ENCODE data around the gene FRMPD4. TPM values are rescaled to one million over a fixed set of nuclear protein-coding genes. Genes with fewer than 3 reads are reported as not detected.

Gene FRMPD4
- total RNA-seq, 1 experiment from 2014 or later = 0.24 TPM

DNA sequence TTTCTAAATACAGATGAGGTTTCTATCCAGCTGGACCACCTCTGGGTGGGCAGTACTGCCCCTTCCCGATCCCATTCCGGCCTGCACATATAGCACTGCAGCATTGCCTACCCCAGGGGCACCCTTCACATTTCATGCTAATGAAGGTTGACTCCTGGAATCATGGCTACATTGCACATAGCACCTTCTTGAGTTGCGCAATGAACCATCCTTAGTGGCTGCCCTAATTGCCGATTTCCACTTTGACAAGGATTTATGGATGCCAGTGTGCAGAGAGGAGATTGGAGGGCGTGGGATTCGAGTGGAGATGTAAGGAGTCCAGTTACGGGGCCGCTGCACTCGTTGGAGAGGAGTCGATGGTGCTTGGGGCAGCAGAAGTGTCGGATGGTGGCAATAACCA lies 229.0 kb downstream of the FRMPD4 start:
- Histone ChIP-seq H4K20me1 (ENCODE audit: control insufficient read depth, insufficient read depth, insufficient read length) (no peaks in the 10 kb centered on the region), H2BK12ac (ENCODE audit: insufficient read length, low read depth, low read length) (no peak overlapping the region), H3K18ac (ENCODE audit: insufficient read length, low read depth, low read length) (no peak overlapping the region), H2BK120ac (ENCODE audit: low read depth, low read length, poor library complexity, severe bottlenecking) (no peak overlapping the region), H3K4me1 (ENCODE audit: insufficient read depth, low read length) (peaks cover under 1% of the 10 kb centered on the region; the same call in 1 of the 2 replicates), H3K4ac (ENCODE audit: low read depth, low read length) (no peak overlapping the region), H3K56ac (ENCODE audit: insufficient read length, low read depth, low read length) (no peak overlapping the region), H4K91ac (ENCODE audit: insufficient read length, low read depth, low read length) (no peak overlapping the region), H2BK5ac (ENCODE audit: insufficient read length, low read length) (no peak overlapping the region), H3K23me2 (ENCODE audit: insufficient read length, low read depth, low read length, poor library complexity, severe bottlenecking) (no peaks in the 10 kb centered on the region), H2AK5ac (ENCODE audit: insufficient read length, low read length) (no peak overlapping the region), H3T11ph (ENCODE audit: low read length) (no peak overlapping the region), H3K14ac (ENCODE audit: insufficient read depth, low read length) (no peak overlapping the region), H4K5ac (ENCODE audit: insufficient read length, low read depth, low read length) (no peak overlapping the region), H3K9ac (ENCODE audit: extremely low read depth, insufficient read length, low read length) (no peak overlapping the region), H3K79me1 (ENCODE audit: insufficient read depth, low read depth, low read length, poor library complexity, severe bottlenecking) (no peaks in the 10 kb centered on the region), H2BK15ac (ENCODE audit: low read depth, low read length) (no peak overlapping the region), H2BK20ac (ENCODE audit: low read depth, low read length, poor library complexity, severe bottlenecking) (no peak overlapping the region), H3K27me3 (ENCODE audit: insufficient read depth, low read length) (no peaks in the 10 kb centered on the region), H4K8ac (replicated peaks; ENCODE audit: insufficient read length, low read depth, low read length) (no peak overlapping the region), H2AFZ (ENCODE audit: low read length) (no peak overlapping the region), H3K79me2 (ENCODE audit: insufficient read depth, low read length) (no peaks in the 10 kb centered on the region), H3K9me3 (ENCODE audit: control insufficient read depth, low read depth, low read length) (no peaks in the 10 kb centered on the region), H3K27ac (ENCODE audit: insufficient read length, low read depth, low read length) (no peak overlapping the region), H3K23ac (ENCODE audit: insufficient read length, low read depth, low read length) (no peak overlapping the region), H3K4me2 (ENCODE audit: insufficient read depth, insufficient read length, low read length) (no peak overlapping the region)
- H3K27ac Mint-ChIP-seq = no peak overlapping the region
- H3K9me3 Mint-ChIP-seq = peaks cover 61 to 66% of the 10 kb centered on the region in 2 experiments
- H3K36me3 Mint-ChIP-seq (ENCODE audit: insufficient read depth in 1 of 3, low read depth in 3 of 3) = peaks cover 0 to 3% (median 0%) of the 10 kb centered on the region in 3 experiments; a peak in 2 of 7 replicates
- no peaks in the 10 kb centered on the region for H3K4me1 Mint-ChIP-seq
- H3K27me3 Mint-ChIP-seq (ENCODE audit: low read depth) = no peaks in the 10 kb centered on the region
- WGBS (ENCODE audit: extremely low coverage, insufficient read length, low lambda C conversion rate) = no CpG with 5 or more reads among the region's 11 CpGs
- no peak for DNase-seq
- TF ChIP-seq, protein P1, sequence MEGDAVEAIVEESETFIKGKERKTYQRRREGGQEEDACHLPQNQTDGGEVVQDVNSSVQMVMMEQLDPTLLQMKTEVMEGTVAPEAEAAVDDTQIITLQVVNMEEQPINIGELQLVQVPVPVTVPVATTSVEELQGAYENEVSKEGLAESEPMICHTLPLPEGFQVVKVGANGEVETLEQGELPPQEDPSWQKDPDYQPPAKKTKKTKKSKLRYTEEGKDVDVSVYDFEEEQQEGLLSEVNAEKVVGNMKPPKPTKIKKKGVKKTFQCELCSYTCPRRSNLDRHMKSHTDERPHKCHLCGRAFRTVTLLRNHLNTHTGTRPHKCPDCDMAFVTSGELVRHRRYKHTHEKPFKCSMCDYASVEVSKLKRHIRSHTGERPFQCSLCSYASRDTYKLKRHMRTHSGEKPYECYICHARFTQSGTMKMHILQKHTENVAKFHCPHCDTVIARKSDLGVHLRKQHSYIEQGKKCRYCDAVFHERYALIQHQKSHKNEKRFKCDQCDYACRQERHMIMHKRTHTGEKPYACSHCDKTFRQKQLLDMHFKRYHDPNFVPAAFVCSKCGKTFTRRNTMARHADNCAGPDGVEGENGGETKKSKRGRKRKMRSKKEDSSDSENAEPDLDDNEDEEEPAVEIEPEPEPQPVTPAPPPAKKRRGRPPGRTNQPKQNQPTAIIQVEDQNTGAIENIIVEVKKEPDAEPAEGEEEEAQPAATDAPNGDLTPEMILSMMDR (conservative IDR thresholded peaks at IDR 0.05) = no peak
- H3K4me3 Mint-ChIP-seq = no peak overlapping the region

Measured in H9 (cell line).